Skin of body (tissue), 2 donors: Measurements from ENCODE around the gene ATL1. TPM values are rescaled to one million over a fixed set of nuclear protein-coding genes. Genes with fewer than 3 reads are reported as not detected.
"Not testable (repeated sequence)": the region's sequence is repeated elsewhere in the genome, so short reads cannot be mapped to it uniquely, and the experiment has no call there.

ENCODE experiments used
- DNase-seq: peaks from one replicate; lab custom pipeline; 2025; lab: John Stamatoyannopoulos, UW
- total RNA-seq: library from RNA; depleted of rRNA; stranded (reverse); fragments of >200 nt; gene quantifications from one replicate; pipeline ENCODE4 v1.2.3, GENCODE V29; 2014

The ATL1 gene
- total RNA-seq, 1 donor from 2014 or later: 11.9 TPM

DNA sequence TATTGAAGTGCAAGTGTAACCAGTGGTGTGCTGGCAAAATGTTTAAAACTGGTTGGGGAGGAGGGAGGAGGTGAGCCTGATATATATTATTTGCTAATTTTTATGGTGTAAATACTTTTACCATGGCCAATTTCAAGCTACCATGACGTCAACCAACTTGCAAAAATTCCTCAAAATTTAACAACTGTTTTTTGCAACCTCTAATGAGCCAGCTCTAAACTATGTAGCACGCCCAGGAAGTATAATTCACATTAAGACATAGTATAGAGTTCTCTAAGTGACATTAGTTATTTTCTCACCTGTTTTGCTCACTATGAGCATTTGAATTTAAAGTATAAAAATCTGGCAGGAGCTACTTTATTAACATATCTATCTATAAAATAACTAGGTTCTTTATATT is 41.4 kb downstream of the ATL1 start:
- no peak for DNase-seq

DNA sequence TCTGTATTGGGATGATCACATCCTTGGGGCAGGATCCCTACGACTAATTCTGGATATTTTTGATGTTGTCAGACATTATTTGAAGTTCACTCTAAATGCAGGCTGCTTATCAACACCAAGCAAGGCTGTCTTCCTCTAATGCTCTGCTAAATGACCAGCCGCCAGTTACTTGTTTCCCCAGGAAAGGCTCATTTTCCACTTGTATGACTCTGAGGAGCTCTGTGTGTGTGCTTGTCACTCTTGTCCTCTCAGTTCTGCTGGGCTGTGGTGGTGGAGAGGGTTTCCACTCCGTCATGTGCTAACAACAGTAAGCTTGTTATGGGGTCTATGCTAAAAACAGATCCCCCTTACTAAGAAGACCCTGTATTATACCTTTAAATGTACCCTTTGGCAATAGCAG is 42.1 kb downstream of the ATL1 start:
- no peak for DNase-seq

DNA sequence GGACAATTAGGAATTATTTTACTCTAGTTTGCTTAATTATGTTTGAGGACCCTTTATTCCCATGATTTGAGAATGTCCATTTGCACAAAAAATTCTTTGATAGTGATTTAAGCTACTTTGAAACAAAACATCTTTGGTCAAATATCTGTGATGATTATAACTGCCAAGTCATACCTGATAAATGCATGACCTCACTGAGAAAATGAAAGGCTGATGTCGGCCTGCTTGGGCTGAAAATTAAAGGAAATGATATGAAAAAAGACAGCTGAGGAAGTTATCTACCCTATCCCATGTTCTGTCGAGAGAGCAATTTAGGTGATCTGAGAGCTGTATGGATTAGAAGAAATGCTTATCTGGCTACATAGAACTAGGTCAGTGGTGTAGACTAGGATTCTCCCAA is 43.6 kb downstream of the ATL1 start:
- no peak for DNase-seq

DNA sequence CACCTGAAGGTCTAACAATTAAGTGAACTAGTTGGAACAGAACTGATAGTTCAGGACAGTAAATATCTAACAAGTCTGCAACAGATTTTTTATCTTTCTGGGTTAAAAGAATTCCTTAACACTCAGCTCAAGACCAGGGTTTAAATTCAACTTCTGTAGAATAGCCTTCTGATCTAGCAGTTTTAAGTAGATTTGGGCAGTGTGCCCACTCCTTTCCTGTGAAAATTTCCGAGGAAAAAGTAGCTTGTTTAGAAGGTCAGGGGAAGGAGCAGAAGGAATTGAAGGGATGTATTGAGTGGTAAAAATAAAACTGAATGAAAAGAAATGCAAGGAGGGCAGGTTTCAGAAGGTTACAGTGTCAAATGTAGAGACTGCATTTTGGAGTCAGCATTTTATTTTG is 45.8 kb downstream of the ATL1 start:
- DNase-seq: no peak

DNA sequence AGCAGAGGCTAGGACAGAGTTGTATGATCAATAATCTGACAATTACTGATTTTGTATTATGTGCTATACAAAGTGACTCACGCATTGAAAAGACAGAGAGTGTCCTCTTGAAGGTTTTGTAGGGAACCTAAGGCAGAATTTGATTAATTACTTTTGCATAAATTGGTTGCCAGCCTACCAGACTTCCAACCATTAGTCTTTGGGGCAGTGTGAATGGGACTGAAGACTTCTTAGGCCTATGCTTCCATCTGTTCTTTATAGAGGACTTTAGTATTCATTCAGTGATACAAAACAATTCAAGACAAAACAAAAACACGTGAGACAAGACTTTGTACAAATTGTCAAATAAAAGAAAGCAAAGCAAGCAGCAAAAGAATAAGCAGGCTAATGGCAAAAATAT is 46.5 kb downstream of the ATL1 start:
- DNase-seq: no peak

DNA sequence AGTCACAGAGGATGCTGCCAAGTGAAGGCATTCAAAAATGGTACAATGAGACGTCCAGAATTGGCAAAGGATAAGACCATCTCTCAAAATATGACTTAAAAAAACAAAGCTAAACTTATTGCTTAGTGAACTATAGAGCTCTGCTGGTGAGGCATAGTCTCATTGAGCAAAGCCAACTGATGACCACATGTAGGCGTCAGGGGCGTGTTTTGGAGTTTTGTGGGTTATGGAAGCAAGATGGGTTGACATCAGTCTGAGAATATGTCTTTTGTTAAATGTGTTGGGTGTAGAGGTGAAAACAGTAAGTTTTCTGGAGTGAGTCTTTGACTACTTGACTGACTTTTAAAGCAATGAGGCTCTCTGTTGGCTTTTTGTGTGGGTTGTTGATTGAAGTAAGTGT is 47.2 kb downstream of the ATL1 start:
- peak; percentile 44 for DNase-seq

DNA sequence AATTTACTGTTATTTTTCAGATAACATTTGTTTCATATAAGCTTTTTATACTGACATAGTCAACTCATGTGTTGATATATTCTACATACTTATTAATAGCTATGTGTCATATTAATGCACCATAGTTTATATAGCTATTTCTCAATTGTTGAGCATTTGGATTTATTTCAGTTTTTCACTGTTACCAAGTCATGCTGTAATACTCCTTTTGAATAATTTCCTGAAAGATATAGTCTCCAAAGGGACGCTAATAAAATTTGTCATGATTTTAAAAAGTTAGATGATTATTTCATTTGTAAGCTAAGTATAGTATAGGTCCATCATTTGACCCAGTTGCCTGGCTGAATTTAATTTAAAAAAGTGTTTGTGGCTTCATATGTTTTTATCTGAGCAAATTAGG is 47.8 kb downstream of the ATL1 start:
- DNase-seq: peak; percentile 46

DNA sequence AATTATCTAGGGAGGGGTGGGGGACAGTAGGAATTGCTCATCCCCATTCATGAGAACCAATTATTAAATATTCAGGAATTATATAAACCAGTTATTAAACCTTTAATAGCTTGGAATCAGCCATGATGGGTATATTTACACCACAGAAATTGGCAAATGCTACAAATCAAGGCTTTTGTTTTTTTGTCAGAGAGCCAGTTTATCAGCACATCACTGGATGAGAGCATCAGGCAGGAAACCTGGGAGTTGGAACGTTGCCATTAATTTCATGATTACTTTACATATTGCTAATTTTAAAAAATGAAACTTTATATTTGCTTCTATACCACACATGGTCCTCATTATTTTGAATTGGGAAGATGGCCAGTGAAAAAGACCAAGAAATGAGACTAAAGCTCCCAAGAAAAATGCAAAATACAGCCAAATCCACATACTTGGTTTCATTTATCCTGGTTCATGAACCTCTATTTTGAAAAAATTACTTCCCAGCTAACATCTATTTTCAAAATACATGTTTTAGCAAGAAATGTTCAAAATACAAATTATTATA is 48.4 kb downstream of the ATL1 start:
- DNase-seq: peak; percentile 68

DNA sequence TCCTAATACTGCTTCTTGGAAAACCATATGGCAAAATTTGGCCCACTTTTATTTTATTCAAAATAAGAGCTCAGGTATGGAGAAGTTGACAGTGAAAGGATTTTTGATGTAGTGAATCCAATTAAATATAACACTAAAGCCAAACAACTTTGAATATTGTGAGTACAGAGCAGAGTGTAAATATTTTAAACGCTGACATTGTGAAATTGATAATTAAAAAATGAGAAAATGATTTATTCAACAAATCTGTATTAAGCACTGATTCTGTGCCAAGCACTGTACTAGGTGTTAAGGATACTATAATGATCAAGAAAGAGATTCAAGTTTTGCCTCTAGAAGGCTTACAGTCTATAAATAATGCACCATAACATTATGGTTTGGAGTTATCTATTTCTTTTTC is 50.5 kb downstream of the ATL1 start:
- DNase-seq: no peak

DNA sequence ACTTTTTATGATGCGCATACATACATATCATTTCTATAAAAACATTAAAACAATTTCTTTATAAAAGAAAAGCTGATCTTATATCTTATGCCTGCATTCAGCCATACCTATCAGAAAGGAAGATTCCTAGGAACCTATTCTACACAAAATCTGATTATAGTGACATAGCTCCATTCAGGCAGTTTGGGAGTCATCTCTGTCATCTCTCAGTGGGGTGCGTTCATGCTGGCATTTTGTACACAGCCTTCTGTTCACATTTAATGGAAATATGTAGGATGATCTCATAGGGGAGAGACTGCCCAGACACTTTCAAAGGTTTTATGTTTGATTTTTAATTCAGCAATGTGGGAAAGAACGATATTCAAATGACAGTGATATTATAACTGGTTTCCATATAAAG is 52.9 kb downstream of the ATL1 start:
- DNase-seq: no peak

DNA sequence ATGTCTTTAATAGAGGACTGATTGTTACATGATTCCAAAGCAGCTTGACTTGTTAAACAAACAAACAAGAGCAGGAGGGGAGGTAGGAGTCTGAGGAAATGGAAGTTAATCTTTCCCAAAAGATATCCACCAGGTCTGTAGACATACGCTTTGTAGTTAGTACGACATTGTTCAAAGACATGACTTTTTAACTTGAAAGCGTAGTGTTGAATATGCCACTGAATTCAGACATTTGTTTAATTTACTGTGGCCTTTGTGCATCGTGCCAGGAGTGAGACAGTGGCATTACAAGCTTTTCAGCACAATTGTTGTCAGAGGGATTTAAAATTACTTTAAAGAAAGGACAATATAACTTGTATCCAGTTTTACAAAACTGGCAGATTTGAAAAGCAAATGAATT is 55.1 kb downstream of the ATL1 start:
- peak; percentile 23 for DNase-seq

DNA sequence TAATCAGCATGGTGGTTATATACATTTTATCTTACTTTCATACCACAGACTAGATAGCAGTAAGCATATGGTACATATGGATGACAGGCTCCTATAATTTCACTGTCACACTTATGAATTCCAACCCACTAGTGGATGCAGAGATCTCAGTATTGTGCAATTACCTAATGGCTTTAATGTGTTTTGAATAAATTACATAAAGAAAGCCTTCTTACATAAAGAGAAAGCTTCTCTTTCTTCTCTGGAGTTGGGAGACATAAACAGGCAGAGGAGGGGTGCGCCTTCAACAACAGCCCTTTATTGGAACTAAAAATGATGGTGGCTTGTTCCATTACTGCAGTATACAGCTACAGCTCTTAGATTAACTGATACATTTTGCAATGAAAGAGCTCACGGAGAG is 55.6 kb downstream of the ATL1 start:
- peak; percentile 62 for DNase-seq

DNA sequence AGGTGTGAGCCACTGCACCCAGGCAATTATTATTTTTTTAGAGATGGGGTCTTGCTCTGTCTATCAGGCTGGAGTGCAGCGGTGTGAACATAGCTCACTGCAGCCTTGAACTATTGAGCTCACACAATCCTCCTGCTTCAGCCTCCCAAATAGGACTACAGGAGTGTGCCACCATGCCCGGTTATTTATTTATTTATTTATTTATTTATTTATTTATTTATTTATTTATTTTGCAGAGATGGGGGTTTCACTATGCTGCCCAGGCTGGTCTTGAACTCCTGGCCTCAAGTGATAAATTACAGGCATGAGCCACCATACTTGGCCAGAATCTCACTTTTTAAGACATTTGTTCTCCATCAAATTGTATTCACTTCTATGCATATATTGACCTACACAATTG is 56.3 kb downstream of the ATL1 start:
- no peak for DNase-seq

DNA sequence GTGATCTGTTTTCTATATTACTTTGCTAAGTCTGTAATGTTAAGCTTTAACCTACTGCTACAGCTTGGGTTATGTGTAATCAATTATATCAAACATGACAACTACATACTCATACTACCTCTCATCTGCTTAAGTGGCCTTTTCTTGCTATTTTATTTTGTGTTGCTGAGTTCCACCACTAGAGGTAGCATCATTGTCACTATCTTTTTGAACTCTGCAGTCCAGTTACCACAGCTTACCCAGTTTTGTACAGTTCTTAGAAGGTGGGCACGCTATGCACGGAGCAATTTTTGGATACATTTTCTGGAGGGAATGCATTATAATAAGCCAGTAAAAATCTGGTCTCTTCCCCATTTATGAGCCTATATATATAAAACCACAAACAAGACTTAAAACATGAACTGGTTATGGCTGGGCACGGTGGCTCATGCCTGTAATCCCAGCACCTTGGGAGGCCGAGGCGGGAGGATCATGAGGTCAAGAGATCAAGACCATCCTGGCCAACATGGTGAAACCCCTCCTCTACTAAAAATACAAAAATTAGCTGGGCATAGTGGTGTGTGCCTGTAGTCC is 59.7 kb downstream of the ATL1 start:
- DNase-seq: peak; percentile 22

DNA sequence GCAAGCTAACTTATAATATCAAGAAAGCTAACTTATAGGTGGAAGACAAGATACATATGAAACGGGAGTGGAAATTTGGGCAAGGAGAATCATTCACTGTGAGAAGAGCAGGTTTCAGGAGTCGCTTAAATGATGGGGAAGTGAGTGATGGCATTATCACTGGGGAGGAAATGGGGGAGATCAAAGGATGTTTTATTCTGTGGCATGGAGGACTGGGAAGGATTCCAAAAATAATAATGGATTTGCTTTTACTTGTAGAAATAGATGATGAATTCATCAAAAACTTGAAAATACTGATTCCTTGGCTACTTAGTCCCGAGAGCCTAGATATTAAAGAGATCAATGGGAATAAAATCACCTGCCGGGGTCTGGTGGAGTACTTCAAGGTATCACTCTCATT is 60.4 kb downstream of the ATL1 start:
- DNase-seq: no peak

DNA sequence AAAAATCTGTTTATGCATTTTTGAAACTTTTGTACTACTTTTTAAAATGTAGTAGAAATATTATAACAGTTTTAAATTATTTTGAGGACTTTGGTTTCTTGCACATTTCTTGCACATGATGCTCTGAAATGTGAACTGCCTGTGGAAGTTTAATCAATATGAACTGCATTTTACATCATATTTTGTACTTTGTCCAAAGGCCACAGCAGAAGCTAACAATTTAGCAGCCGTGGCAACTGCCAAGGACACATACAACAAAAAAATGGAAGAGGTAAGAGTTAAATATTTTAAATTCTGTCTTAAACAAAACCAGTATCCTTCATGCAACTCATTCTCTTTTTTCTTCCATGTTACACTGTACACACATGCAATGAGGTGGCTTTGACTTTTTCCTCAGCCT is 63.0 kb downstream of the ATL1 start:
- DNase-seq: peak; percentile 18

DNA sequence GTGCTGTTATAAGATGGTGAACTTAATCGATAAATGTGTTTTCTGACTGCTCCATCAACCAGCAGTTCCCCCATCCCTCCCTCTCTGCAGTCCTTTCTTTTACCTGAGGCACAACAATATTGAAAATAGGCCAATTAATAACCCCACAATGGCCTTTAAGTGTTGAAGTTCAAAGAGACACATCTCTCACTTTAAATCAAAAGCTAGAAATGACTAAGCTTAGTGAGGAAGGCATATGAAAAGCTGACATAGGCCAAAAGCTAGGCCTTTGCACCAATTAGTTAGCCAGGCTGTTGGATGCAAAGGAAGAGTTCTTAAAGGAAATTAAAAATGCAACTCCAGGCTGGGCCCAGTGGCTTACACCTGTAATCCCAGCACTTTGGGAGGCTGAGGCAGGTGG is 64.5 kb downstream of the ATL1 start:
- no peak for DNase-seq

DNA sequence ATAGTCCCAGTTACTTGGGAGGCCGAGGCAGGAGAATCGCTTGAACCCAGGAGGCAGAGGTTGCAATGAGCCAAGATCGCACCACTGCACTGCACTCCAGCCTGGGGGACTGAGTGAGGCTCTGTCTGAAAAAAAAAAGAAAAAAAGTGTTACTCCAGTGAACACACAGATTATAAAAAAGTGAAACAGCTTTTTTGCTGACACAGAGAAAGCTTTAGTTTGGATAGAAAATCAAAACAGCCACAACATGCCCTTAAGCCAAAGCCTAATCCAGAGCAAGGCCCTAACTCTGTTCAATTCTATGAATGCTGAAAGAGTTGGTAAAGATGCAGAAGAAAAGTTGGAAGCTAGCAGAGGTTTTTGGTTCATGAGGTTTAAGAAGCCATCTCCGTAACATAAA is 65.0 kb downstream of the ATL1 start:
- DNase-seq: not testable (repeated sequence)

DNA sequence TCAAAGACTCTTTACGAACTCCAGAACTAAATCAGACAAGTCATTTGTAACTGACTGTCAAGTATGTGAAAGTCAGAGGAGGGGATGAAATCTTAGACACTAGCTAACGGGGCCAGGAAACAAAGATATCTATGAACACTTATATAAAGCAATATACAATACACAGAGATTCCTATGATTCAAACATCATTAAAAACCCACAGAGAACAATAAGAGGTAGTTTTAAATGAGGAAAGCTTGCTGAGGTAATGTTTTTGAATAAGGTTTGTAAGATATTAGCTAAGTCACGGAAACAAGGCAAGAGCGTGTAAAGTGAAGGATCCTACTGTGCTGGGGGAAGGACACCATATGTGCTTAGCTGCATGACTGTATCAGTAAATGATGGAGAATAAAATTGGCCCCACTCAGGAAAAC is 71.5 kb downstream of the ATL1 start:
- peak; percentile 48 for DNase-seq

DNA sequence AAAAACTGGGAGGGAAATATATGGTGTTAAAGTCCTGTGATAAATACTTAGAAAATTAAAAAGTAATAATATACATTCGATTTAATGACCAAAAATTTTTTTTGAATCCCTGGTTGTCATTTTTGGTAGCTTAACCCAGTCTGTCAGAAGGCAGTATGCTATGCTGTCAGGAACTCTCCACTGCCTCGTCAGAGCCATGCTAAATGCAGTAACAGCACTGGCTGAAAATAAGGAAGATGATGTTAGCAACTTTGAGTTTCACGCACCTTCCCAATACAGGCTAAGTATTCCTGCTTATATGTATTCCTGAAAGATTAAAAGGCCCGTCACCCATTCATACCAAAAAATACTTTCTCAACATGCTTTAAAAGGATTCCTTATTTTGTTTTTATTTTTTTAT is 74.0 kb downstream of the ATL1 start:
- DNase-seq: no peak

DNA sequence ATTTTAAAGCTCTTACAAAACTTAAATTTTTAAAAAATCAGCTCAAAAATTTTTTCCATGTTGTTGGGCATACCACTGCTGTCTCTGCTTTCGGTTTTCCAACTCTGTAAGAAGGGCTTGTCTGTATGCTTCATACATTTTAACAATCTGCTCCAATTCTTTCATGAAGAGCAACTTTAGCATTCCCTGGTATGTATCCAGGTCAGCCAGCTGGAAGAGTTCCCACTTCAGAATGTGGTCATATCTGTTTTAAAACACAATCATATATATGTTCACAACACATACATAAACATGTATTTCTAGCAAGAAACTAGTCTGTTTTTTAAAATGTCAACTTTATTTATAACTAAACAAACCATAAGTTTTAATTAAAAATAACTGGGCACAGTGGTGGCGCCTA is 75.2 kb downstream of the ATL1 start:
- peak; percentile 14 for DNase-seq

DNA sequence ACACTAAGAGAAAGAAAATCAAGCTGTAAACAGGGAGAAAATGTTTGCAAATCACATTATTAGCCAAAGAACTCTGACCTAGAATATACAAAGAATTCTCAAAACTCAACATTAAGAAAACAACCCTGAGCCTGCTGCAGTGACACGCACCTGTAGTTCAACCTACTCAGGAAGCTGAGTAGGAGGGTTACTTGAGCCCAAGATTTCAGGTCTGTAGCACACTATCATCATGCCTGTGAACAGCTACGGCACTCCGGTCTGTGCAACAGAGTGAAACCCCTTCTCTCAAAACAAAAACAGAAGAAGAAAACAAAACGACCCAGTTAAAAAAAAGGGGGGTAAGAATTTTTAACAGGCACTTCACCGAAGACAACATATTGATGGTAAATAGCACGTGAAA is 87.3 kb downstream of the ATL1 start:
- no peak for DNase-seq

DNA sequence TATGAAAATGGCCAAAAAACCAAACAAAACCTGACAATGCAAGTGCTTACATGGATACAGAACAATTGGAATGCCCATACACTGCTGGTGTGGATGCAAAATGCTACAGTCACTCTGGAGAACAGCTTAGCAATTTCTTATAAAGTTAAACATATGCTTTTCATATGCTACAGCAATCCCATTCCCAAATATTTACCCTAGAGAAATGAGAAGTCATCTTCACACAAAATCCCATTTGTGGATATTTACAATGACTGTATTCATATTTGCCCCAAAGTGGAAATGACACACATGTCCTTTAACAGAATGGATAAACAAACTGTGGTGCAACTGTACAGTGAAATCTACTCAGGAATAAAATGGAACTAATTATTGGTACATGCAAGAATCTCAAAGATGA is 87.8 kb downstream of the ATL1 start:
- DNase-seq: peak; percentile 87

DNA sequence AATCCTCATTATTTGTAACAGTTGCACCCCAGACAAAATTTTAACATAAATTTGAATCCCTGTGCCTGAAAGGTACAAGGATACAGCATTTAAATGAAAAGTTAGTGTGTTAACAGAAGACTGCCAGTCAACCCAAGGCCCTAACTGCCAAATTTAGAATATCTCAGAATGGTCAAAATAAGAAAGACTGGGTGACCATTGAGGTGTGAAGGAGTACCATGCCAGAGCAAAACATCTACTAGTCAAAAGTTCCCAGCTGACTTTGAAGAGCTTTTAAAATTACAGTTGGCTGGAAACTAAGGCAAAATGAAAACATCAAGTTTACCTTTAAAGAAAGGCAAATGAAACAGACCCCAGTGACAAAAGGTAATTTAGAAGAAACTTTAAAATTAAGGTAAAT is 89.7 kb downstream of the ATL1 start:
- DNase-seq: no peak
